HepG2 (cell line): ENCODE data around the gene BRD3.

Experiments used
- CTCF ChIP-seq: sonication (generic); formaldehyde crosslinking; IDR thresholded peaks from 2 replicates; pipeline ENCODE4 v1.5.0; 2020; ENCODE audit warnings: mild to moderate bottlenecking, missing genetic modification reagents, moderate library complexity
- EZH2 ChIP-seq: conservative IDR thresholded peaks from 2 replicates; pipeline ENCODE4 v1.6.1; 2012; ENCODE audit warnings: mild to moderate bottlenecking, low read depth, low read length, moderate library complexity
- NFE2 ChIP-seq: sonication (generic); formaldehyde crosslinking; IDR thresholded peaks from 2 replicates; pipeline ENCODE4 v1.4.0; 2020; ENCODE audit warnings: missing genetic modification reagents
- POLR2A ChIP-seq, 2 experiments: IDR thresholded peaks; 2 replicates each; pipeline ENCODE4 v1.6.1; 2011; ENCODE audit warnings: low read depth in 2 of 2, low read length in 2 of 2, mild to moderate bottlenecking in 1 of 2, moderate library complexity in 1 of 2; ENCODE audit not compliant: insufficient read depth in 1 of 2

- TF ChIP-seq CTCF (no peak), EZH2 (no peak), POLR2A (IDR thresholded peaks at IDR 0.05; ENCODE audit: insufficient read depth in 1 of 2, low read depth in 2 of 2, low read length in 2 of 2) (no peak; a peak in 1 of 4 replicates), NFE2 (no peak)
These were observed 2.0 kb downstream of the BRD3 start for GRCh38 chr9:134065612-134066419.
